IPS DF 19.7 (cell line): ENCODE data around the gene DNAJC3.
"Not testable (repeated sequence)": the region's sequence is repeated elsewhere in the genome, so short reads cannot be mapped to it uniquely, and the experiment has no call there.

ENCODE experiments used
- DNase-seq: peaks from one replicate; pipeline ENCODE4 v3.0.0-alpha.2; 2013; ENCODE audit warnings: low read depth, low spot score

DNAJC3 gene

GRCh38 chr13:95714142-95714832 is 37.3 kb downstream of the DNAJC3 start:
- DNase-seq: no peak

GRCh38 chr13:95716231-95716630 is 39.3 kb downstream of the DNAJC3 start:
- DNase-seq: no peak

GRCh38 chr13:95722241-95722640 is 45.3 kb downstream of the DNAJC3 start:
- DNase-seq: no peak

- DNase-seq: no peak
These were observed 46.5 kb downstream of the DNAJC3 start for GRCh38 chr13:95723438-95723837.

- no peak for DNase-seq
These were observed 47.3 kb downstream of the DNAJC3 start for GRCh38 chr13:95724252-95724651.

- DNase-seq: no peak
These were observed 49.9 kb downstream of the DNAJC3 start for GRCh38 chr13:95726876-95727275.

- no peak for DNase-seq
These were observed 52.0 kb downstream of the DNAJC3 start for GRCh38 chr13:95728957-95729356.

GRCh38 chr13:95734124-95734523 is 57.2 kb downstream of the DNAJC3 start:
- DNase-seq: no peak

GRCh38 chr13:95740071-95740978 is 63.4 kb downstream of the DNAJC3 start:
- not testable (repeated sequence) for DNase-seq

- DNase-seq: no peak
These were observed 64.0 kb downstream of the DNAJC3 start for GRCh38 chr13:95740979-95741320.

- DNase-seq: no peak
These were observed 64.9 kb downstream of the DNAJC3 start for GRCh38 chr13:95741584-95742563.

- DNase-seq: no peak
These were observed 66.3 kb downstream of the DNAJC3 start for GRCh38 chr13:95743192-95743591.

- DNase-seq: no peak
These were observed 68.3 kb downstream of the DNAJC3 start for GRCh38 chr13:95745289-95745688.

GRCh38 chr13:95745752-95746151 is 68.8 kb downstream of the DNAJC3 start:
- DNase-seq: no peak

GRCh38 chr13:95749545-95749944 is 72.6 kb downstream of the DNAJC3 start:
- no peak for DNase-seq

- no peak for DNase-seq
These were observed 75.7 kb downstream of the DNAJC3 start for GRCh38 chr13:95752677-95753076.

- DNase-seq: no peak
These were observed 77.1 kb downstream of the DNAJC3 start for GRCh38 chr13:95754069-95754468.

GRCh38 chr13:95756072-95756471 is 79.1 kb downstream of the DNAJC3 start:
- DNase-seq: no peak

- DNase-seq: not testable (repeated sequence)
These were observed 85.7 kb downstream of the DNAJC3 start for GRCh38 chr13:95762626-95763025.

- no peak for DNase-seq
These were observed 86.7 kb downstream of the DNAJC3 start for GRCh38 chr13:95763601-95764000.

- DNase-seq: no peak
These were observed 95.0 kb downstream of the DNAJC3 start for GRCh38 chr13:95771905-95772304.

- DNase-seq: no peak
These were observed 102.6 kb downstream of the DNAJC3 start for GRCh38 chr13:95779522-95779921.
